GM23338 (cell line): ENCODE data around the gene MEGF11. TPM values are rescaled to one million over a fixed set of nuclear protein-coding genes. Genes with fewer than 3 reads are reported as not detected.

Source experiments
- ATAC-seq: fragments of 200-7000 bp; cut with Tn5 transposase; 3 replicates; pipeline ENCODE4 v1.9.1; 2020
- DNase-seq: peaks from one replicate; pipeline ENCODE4 v3.0.0-alpha.2; 2015; ENCODE audit warnings: low spot score
- H2AFZ ChIP-seq: fragments of 200-600 bp; sonication (generic); 2 replicates; pipeline ENCODE4 v1.8.0; 2016; ENCODE audit warnings: antibody characterized with exemption, mild to moderate bottlenecking, moderate library complexity
- H3F3A ChIP-seq: fragments of 200-600 bp; sonication (generic); replicated peaks from 2 replicates; pipeline ENCODE4 v1.8.0; 2017; ENCODE audit warnings: antibody characterized with exemption, mixed run types, low read depth
- H3K27ac ChIP-seq: fragments of 200-600 bp; sonication (generic); 2 replicates; pipeline ENCODE4 v1.6.1; 2016; ENCODE audit warnings: low read depth
- H3K27me3 ChIP-seq: fragments of 200-600 bp; sonication (generic); 2 replicates; pipeline ENCODE4 v1.8.0; 2016; ENCODE audit warnings: mild to moderate bottlenecking, mixed run types, moderate library complexity; ENCODE audit not compliant: insufficient read depth
- H3K36me3 ChIP-seq: fragments of 200-600 bp; sonication (generic); 2 replicates; pipeline ENCODE4 v1.8.0; 2016; ENCODE audit warnings: mild to moderate bottlenecking; ENCODE audit not compliant: insufficient read depth
- H3K4me1 ChIP-seq: fragments of 200-600 bp; sonication (generic); 2 replicates; pipeline ENCODE4 v1.8.0; 2016; ENCODE audit warnings: mild to moderate bottlenecking, moderate library complexity; ENCODE audit not compliant: insufficient read depth
- H3K4me2 ChIP-seq: fragments of 200-600 bp; sonication (generic); 2 replicates; pipeline ENCODE4 v1.7.1; 2017; ENCODE audit warnings: mixed run types
- H3K4me3 ChIP-seq: fragments of 200-600 bp; sonication (generic); 2 replicates; pipeline ENCODE4 v1.6.1; 2016; ENCODE audit warnings: mixed run types
- H3K79me2 ChIP-seq: fragments of 200-600 bp; sonication (generic); replicated peaks from 2 replicates; pipeline ENCODE4 v1.8.0; 2017; ENCODE audit warnings: mild to moderate bottlenecking; ENCODE audit not compliant: insufficient read depth
- H3K9me2 ChIP-seq: fragments of 200-600 bp; sonication (generic); 2 replicates; pipeline ENCODE4 v1.8.0; 2017; ENCODE audit not compliant: insufficient read depth
- H4K20me1 ChIP-seq: fragments of 200-600 bp; sonication (generic); replicated peaks from 2 replicates; pipeline ENCODE4 v1.8.0; 2017; ENCODE audit warnings: mild to moderate bottlenecking; ENCODE audit not compliant: insufficient read depth
- H3K27ac Mint-ChIP-seq: 2 replicates; pipeline ENCODE4 v1.8.0; 2020; ENCODE audit warnings: inconsistent platforms, mild to moderate bottlenecking, moderate library complexity, mixed read lengths
- H3K27me3 Mint-ChIP-seq: 3 replicates; pipeline ENCODE4 v1.8.0; 2022; ENCODE audit warnings: low read depth, mild to moderate bottlenecking, moderate library complexity, mixed read lengths, inconsistent platforms; ENCODE audit not compliant: insufficient read depth, poor library complexity
- H3K36me3 Mint-ChIP-seq: 3 replicates; pipeline ENCODE4 v1.8.0; 2021; ENCODE audit warnings: low read depth, mild to moderate bottlenecking, inconsistent platforms, moderate library complexity, mixed read lengths
- H3K4me1 Mint-ChIP-seq: 3 replicates; pipeline ENCODE4 v1.8.0; 2020; ENCODE audit warnings: mild to moderate bottlenecking, inconsistent platforms, mixed read lengths
- H3K4me3 Mint-ChIP-seq: 3 replicates; pipeline ENCODE4 v1.8.0; 2021; ENCODE audit warnings: moderate library complexity, mild to moderate bottlenecking, inconsistent platforms, mixed read lengths
- H3K9me3 Mint-ChIP-seq: 3 replicates; pipeline ENCODE4 v1.8.0; 2020; ENCODE audit warnings: moderate library complexity, mild to moderate bottlenecking, inconsistent platforms, mixed read lengths
- EZH2 ChIP-seq: fragments of 200-600 bp; sonication (generic); IDR thresholded peaks from one replicate; pipeline ENCODE4 v1.8.0; 2017; ENCODE audit warnings: antibody characterized with exemption, mild to moderate bottlenecking, low read depth; ENCODE audit not compliant: unreplicated experiment
- EZH2phosphoT487 ChIP-seq: fragments of 200-600 bp; sonication (generic); IDR thresholded peaks from one replicate; pipeline ENCODE4 v1.8.1; 2018; ENCODE audit warnings: antibody characterized with exemption; ENCODE audit not compliant: unreplicated experiment
- NANOG ChIP-seq: IDR thresholded peaks from 2 replicates; pipeline ENCODE4 v1.6.1; 2016; ENCODE audit warnings: antibody characterized with exemption, borderline replicate concordance
- ZNF114 ChIP-seq: fragments of 250-450 bp; sonication (Bioruptor Pico); IDR thresholded peaks from 2 replicates; pipeline ENCODE4 v1.5.0; 2020; ENCODE audit warnings: mild to moderate bottlenecking, moderate library complexity
- ZNF462 ChIP-seq: fragments of 250-450 bp; sonication (Bioruptor Pico); IDR thresholded peaks from 2 replicates; pipeline ENCODE4 v1.5.0; 2020; ENCODE audit warnings: mild to moderate bottlenecking, moderate library complexity
- polyA plus RNA-seq: library from polyadenylated mRNA; unstranded; fragments of >200 nt; fragmentation: Nextera tagmentation; extraction: Ambion mirVana; gene quantifications from 2 replicates; pipeline ENCODE4 v1.2.1, GENCODE V29; 2016
- total RNA-seq: library from RNA; depleted of rRNA; stranded (reverse); fragments of >200 nt; shearing (Covaris generic); gene quantifications from 2 replicates; pipeline ENCODE4 v1.2.3, GENCODE V29; 2014

Gene MEGF11
- total and polyA plus RNA-seq, 2 experiments from 2014 or later, result 1.3 to 1.9 TPM

- no peak for TF ChIP-seq NANOG
- no peak for TF ChIP-seq ZNF462
- H3K27ac Mint-ChIP-seq, result no peak overlapping the region
Measured at GRCh38 chr15:65909831-65910230, 343.7 kb downstream of the MEGF11 start.

GRCh38 chr15:65908876-65909275 is 344.7 kb downstream of the MEGF11 start:
- no peak overlapping the region for H3K4me2 ChIP-seq
- H3F3A ChIP-seq, result no peaks in the 10 kb centered on the region
- Mint-ChIP-seq H3K27ac (no peak overlapping the region), H3K27me3 (peaks cover 4% of the 10 kb centered on the region), H3K4me3 (no peak overlapping the region), H3K36me3 (peaks cover 13% of the 10 kb centered on the region; the same call in 2 of the 3 replicates), H3K9me3 (no peaks in the 10 kb centered on the region), H3K4me1 (peaks cover 23% of the 10 kb centered on the region; the same call in 2 of the 3 replicates)
- no peaks in the 10 kb centered on the region for H3K79me2 ChIP-seq
- no peaks in the 10 kb centered on the region for H3K27me3 ChIP-seq
- H3K4me1 ChIP-seq, result no peaks in the 10 kb centered on the region
- H3K4me3 ChIP-seq, result no peak overlapping the region
- H4K20me1 ChIP-seq, result 0 out of 2 replicates have a peak, but pooled peaks cover 2% of the 10 kb centered on the region
- ATAC-seq (no peak), DNase-seq (no peak)
- H3K9me2 ChIP-seq, result no peaks in the 10 kb centered on the region
- H3K27ac ChIP-seq, result no peak overlapping the region
- peaks cover 5% of the 10 kb centered on the region for H3K36me3 ChIP-seq
- no peak overlapping the region for H2AFZ ChIP-seq
- no peak for TF ChIP-seq ZNF114 (CRISPR knock-in tag)
- no peak for TF ChIP-seq EZH2phosphoT487
- no peak for TF ChIP-seq ZNF462
- TF ChIP-seq EZH2, result no peak

More at GRCh38 chr15:65909831-65910230, 343.7 kb downstream of the MEGF11 start:
- H3K4me3 Mint-ChIP-seq, result no peak overlapping the region
- Histone ChIP-seq H3F3A (no peaks in the 10 kb centered on the region), H3K27ac (no peak overlapping the region), H3K27me3 (no peaks in the 10 kb centered on the region), H3K9me2 (no peaks in the 10 kb centered on the region), H3K79me2 (no peaks in the 10 kb centered on the region), H2AFZ (no peak overlapping the region), H3K4me1 (no peaks in the 10 kb centered on the region), H3K4me2 (no peak overlapping the region), H3K4me3 (no peak overlapping the region), H3K36me3 (peaks cover 5% of the 10 kb centered on the region), H4K20me1 (0 out of 2 replicates have a peak, but pooled peaks cover 2% of the 10 kb centered on the region)
- peaks cover 20% of the 10 kb centered on the region; the same call in 2 of the 3 replicates for H3K4me1 Mint-ChIP-seq
- no peaks in the 10 kb centered on the region for H3K9me3 Mint-ChIP-seq
- ATAC-seq (no peak), DNase-seq (no peak)
- H3K27me3 Mint-ChIP-seq, result peaks cover 4% of the 10 kb centered on the region
- H3K36me3 Mint-ChIP-seq, result peaks cover 13% of the 10 kb centered on the region; the same call in 2 of the 3 replicates
